ENCODE measurements around the gene ESRRB.

The ESRRB gene

DNA sequence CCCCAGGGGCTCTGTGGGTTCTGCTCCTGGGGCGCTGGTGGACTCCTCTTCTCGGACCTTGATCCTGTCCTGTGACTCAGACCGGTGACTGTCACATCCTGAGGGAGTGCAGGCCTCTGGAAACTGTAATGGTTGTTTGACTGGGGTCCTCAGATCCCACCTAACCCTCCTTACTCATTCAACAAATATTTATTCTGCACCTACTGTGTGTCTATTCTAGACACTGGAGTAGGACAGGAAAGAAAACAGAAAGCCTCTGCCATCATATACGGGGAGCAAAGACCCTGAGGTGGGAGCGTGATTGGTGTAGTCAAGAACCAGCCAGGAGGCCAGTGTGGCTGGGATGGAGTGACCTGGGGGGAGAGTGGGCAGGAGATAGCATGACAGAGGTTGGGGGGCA lies 47.6 kb downstream of the ESRRB start:
- no peak overlapping the region for H3K4me3 ChIP-seq (ENCODE audit: low read length, poor library complexity, severe bottlenecking)
- no peak overlapping the region for H3K4me2 ChIP-seq (ENCODE audit: low read depth, low read length, poor library complexity, severe bottlenecking)
- no peaks in the 10 kb centered on the region for H3F3A ChIP-seq (ENCODE audit: low read depth)
- TF ChIP-seq EZH2phosphoT487 (IDR thresholded peaks at IDR 0.05; ENCODE audit: borderline replicate concordance) = no peak
- TF ChIP-seq, protein P1, sequence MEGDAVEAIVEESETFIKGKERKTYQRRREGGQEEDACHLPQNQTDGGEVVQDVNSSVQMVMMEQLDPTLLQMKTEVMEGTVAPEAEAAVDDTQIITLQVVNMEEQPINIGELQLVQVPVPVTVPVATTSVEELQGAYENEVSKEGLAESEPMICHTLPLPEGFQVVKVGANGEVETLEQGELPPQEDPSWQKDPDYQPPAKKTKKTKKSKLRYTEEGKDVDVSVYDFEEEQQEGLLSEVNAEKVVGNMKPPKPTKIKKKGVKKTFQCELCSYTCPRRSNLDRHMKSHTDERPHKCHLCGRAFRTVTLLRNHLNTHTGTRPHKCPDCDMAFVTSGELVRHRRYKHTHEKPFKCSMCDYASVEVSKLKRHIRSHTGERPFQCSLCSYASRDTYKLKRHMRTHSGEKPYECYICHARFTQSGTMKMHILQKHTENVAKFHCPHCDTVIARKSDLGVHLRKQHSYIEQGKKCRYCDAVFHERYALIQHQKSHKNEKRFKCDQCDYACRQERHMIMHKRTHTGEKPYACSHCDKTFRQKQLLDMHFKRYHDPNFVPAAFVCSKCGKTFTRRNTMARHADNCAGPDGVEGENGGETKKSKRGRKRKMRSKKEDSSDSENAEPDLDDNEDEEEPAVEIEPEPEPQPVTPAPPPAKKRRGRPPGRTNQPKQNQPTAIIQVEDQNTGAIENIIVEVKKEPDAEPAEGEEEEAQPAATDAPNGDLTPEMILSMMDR (conservative IDR thresholded peaks at IDR 0.05; ENCODE audit: low read length) = no peak
- H3K9ac ChIP-seq (ENCODE audit: low read depth, low read length, poor library complexity, severe bottlenecking) = no peak overlapping the region
- H3K9me2 ChIP-seq (replicated peaks; ENCODE audit: low read depth, low read length) = no peaks in the 10 kb centered on the region
- H3K36me3 ChIP-seq (ENCODE audit: insufficient read depth, low read length) = no peaks in the 10 kb centered on the region
- H3K4me1 ChIP-seq (ENCODE audit: insufficient read depth, low read length, poor library complexity, severe bottlenecking) = no peaks in the 10 kb centered on the region
- no peaks in the 10 kb centered on the region for H3K79me2 ChIP-seq (ENCODE audit: insufficient read depth, low read length)
- H2AFZ ChIP-seq (ENCODE audit: low read length) = no peak overlapping the region
- H3K27me3 ChIP-seq (ENCODE audit: insufficient read depth, low read length, poor library complexity, severe bottlenecking) = no peaks in the 10 kb centered on the region
- no peaks in the 10 kb centered on the region for H4K20me1 ChIP-seq (ENCODE audit: insufficient read depth, low read length, poor library complexity, severe bottlenecking)
- no peaks in the 10 kb centered on the region for H3K9me3 ChIP-seq (ENCODE audit: insufficient read depth, low read depth, low read length)

DNA sequence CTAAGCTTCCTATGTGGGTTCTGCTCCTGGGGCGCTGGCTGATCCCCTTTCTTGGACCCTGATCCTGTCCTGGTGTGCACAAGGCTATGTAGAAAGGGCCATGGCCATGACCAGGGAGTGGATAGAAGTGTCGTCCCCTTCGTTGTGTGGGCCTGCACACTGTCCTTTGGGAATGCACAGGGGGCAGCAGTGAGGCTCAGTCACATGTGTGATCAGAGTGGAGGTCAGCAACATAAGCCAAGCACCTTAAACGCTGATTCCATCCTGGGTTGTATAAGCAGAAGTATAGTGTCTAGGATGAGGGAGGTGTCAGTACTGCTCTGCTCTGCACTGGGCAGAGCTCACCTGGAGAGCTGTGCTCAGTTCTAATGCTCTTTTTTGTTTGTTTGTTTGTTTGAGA lies 48.4 kb downstream of the ESRRB start:
- Histone ChIP-seq H3K4me2 (ENCODE audit: low read depth, low read length, poor library complexity, severe bottlenecking) (no peak overlapping the region), H3K79me2 (ENCODE audit: insufficient read depth, low read length) (no peaks in the 10 kb centered on the region), H3F3A (ENCODE audit: low read depth) (no peaks in the 10 kb centered on the region), H3K4me1 (ENCODE audit: insufficient read depth, low read length, poor library complexity, severe bottlenecking) (no peaks in the 10 kb centered on the region), H4K20me1 (ENCODE audit: insufficient read depth, low read length, poor library complexity, severe bottlenecking) (no peaks in the 10 kb centered on the region), H2AFZ (ENCODE audit: low read length) (no peak overlapping the region), H3K9me2 (replicated peaks; ENCODE audit: low read depth, low read length) (no peaks in the 10 kb centered on the region), H3K4me3 (ENCODE audit: low read length, poor library complexity, severe bottlenecking) (no peak overlapping the region), H3K36me3 (ENCODE audit: insufficient read depth, low read length) (no peaks in the 10 kb centered on the region), H3K9me3 (ENCODE audit: insufficient read depth, low read depth, low read length) (no peaks in the 10 kb centered on the region), H3K27me3 (ENCODE audit: insufficient read depth, low read length, poor library complexity, severe bottlenecking) (no peaks in the 10 kb centered on the region), H3K9ac (ENCODE audit: low read depth, low read length, poor library complexity, severe bottlenecking) (no peak overlapping the region)
- TF ChIP-seq EZH2phosphoT487 (IDR thresholded peaks at IDR 0.05; ENCODE audit: borderline replicate concordance) = no peak
- TF ChIP-seq, protein P1 (conservative IDR thresholded peaks at IDR 0.05; ENCODE audit: low read length) = no peak

DNA sequence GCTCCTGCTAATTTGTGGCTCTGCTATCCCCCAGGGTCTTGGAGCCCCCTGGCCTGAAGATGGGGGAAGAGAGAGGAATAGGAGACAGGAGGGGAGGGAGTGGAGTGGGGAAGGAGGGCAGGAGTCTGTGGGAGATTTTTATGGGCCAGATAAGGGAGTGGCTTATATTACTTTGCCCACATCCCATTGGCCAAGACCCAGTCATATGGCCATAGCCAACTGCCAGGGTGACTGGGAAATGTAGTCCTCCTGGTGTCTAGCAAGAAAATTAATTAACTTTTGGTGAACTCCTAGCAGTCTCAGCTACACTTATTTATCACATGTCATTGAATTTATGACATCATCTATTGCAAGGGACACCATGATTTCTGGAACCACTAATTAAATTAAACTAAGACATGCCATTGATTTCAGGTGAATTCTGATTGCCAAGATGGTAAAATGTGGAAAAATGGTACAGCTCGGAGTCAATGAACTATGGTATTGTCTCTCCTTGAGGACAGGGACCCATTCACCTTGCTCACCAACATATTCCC lies 50.3 kb downstream of the ESRRB start:
- TF ChIP-seq, protein P1 (conservative IDR thresholded peaks at IDR 0.05; ENCODE audit: low read length) = no peak
- no peak for TF ChIP-seq EZH2phosphoT487 (IDR thresholded peaks at IDR 0.05; ENCODE audit: borderline replicate concordance)
- H4K20me1 ChIP-seq (ENCODE audit: insufficient read depth, low read length, poor library complexity, severe bottlenecking) = no peaks in the 10 kb centered on the region
- H3K27me3 ChIP-seq (ENCODE audit: insufficient read depth, low read length, poor library complexity, severe bottlenecking) = no peaks in the 10 kb centered on the region
- H3F3A ChIP-seq (ENCODE audit: low read depth) = no peaks in the 10 kb centered on the region
- H3K4me1 ChIP-seq (ENCODE audit: insufficient read depth, low read length, poor library complexity, severe bottlenecking) = no peaks in the 10 kb centered on the region
- H3K36me3 ChIP-seq (ENCODE audit: insufficient read depth, low read length) = no peaks in the 10 kb centered on the region
- H3K79me2 ChIP-seq (ENCODE audit: insufficient read depth, low read length) = no peaks in the 10 kb centered on the region
- no peaks in the 10 kb centered on the region for H3K9me2 ChIP-seq (replicated peaks; ENCODE audit: low read depth, low read length)
- H3K9ac ChIP-seq (ENCODE audit: low read depth, low read length, poor library complexity, severe bottlenecking) = no peak overlapping the region
- H3K4me2 ChIP-seq (ENCODE audit: low read depth, low read length, poor library complexity, severe bottlenecking) = no peak overlapping the region
- H3K9me3 ChIP-seq (ENCODE audit: insufficient read depth, low read depth, low read length) = no peaks in the 10 kb centered on the region
- H2AFZ ChIP-seq (ENCODE audit: low read length) = no peak overlapping the region
- H3K4me3 ChIP-seq (ENCODE audit: low read length, poor library complexity, severe bottlenecking) = no peak overlapping the region
